Smooth muscle cell (in vitro differentiated cells): ENCODE measurements around the gene CAMSAP3. TPM values are rescaled to one million over a fixed set of nuclear protein-coding genes. Genes with fewer than 3 reads are reported as not detected.

Experiments used
- DNase-seq: peaks from one replicate; lab custom pipeline; 2025; ENCODE audit not compliant: unreplicated experiment; lab: John Stamatoyannopoulos, UW
- H2AFZ ChIP-seq: fragments of 200-600 bp; sonication (generic); 2 replicates; pipeline ENCODE4 v1.6.0; 2016; ENCODE audit warnings: antibody characterized with exemption, low read depth, mild to moderate bottlenecking
- H3F3A ChIP-seq: fragments of 200-600 bp; sonication (generic); 2 replicates; pipeline ENCODE4 v1.6.0; 2017; ENCODE audit warnings: antibody characterized with exemption, low read depth
- H3K27ac ChIP-seq: fragments of 200-600 bp; sonication (generic); 2 replicates; pipeline ENCODE4 v1.5.1; 2016; ENCODE audit warnings: low read depth, mild to moderate bottlenecking
- H3K27me3 ChIP-seq: fragments of 200-600 bp; sonication (generic); 2 replicates; pipeline ENCODE4 v1.6.1; 2016; ENCODE audit warnings: low read depth, mild to moderate bottlenecking
- H3K36me3 ChIP-seq: fragments of 200-600 bp; sonication (generic); 2 replicates; pipeline ENCODE4 v1.5.1; 2016; ENCODE audit warnings: low read depth
- H3K4me1 ChIP-seq: fragments of 200-600 bp; sonication (generic); 2 replicates; pipeline ENCODE4 v1.5.1; 2016; ENCODE audit warnings: low read depth
- H3K4me2 ChIP-seq: fragments of 200-600 bp; sonication (generic); 2 replicates; pipeline ENCODE4 v1.6.0; 2016; ENCODE audit warnings: mild to moderate bottlenecking
- H3K4me3 ChIP-seq: fragments of 200-600 bp; sonication (generic); 2 replicates; pipeline ENCODE4 v1.5.1; 2016; ENCODE audit warnings: mild to moderate bottlenecking
- H3K79me2 ChIP-seq: fragments of 200-600 bp; sonication (generic); 2 replicates; pipeline ENCODE4 v1.6.0; 2016; ENCODE audit warnings: low read depth, mild to moderate bottlenecking
- H3K9ac ChIP-seq: fragments of 200-600 bp; sonication (generic); 2 replicates; pipeline ENCODE4 v1.6.0; 2016; ENCODE audit warnings: low read depth
- H3K9me3 ChIP-seq: fragments of 200-600 bp; sonication (generic); replicated peaks from 2 replicates; pipeline ENCODE4 v1.5.1; 2016; ENCODE audit warnings: low read depth
- H4K20me1 ChIP-seq: fragments of 200-600 bp; sonication (generic); 2 replicates; pipeline ENCODE4 v1.6.0; 2016; ENCODE audit warnings: low read depth
- WGBS: methylation state at CpG from one replicate; pipeline ENCODE4 v1.1.7; 2016; ENCODE audit warnings: low lambda C conversion rate; 5-methylcytosine and 5-hydroxymethylcytosine counted together
- polyA plus RNA-seq: library from polyadenylated mRNA; unstranded; fragments of >200 nt; fragmentation: Nextera tagmentation; extraction: Ambion mirVana; gene quantifications from 2 replicates; pipeline ENCODE4 v1.2.1, GENCODE V29; 2016
- total RNA-seq: library from RNA; depleted of rRNA; stranded (reverse); fragments of >200 nt; gene quantifications from 2 replicates; pipeline ENCODE4 v1.2.3, GENCODE V29; 2014
- TF ChIP-seq, protein P1 (sequence below): fragments of 200-600 bp; sonication (generic); IDR thresholded peaks from 2 replicates; pipeline ENCODE4 v1.5.1; 2017; ENCODE audit warnings: borderline replicate concordance, mild to moderate bottlenecking, antibody characterized with exemption; ENCODE audit not compliant: insufficient read depth, poor library complexity, severe bottlenecking

CAMSAP3 gene
- total and polyA plus RNA-seq, 2 experiments from 2014 or later = 1.4 to 1.8 TPM

DNA sequence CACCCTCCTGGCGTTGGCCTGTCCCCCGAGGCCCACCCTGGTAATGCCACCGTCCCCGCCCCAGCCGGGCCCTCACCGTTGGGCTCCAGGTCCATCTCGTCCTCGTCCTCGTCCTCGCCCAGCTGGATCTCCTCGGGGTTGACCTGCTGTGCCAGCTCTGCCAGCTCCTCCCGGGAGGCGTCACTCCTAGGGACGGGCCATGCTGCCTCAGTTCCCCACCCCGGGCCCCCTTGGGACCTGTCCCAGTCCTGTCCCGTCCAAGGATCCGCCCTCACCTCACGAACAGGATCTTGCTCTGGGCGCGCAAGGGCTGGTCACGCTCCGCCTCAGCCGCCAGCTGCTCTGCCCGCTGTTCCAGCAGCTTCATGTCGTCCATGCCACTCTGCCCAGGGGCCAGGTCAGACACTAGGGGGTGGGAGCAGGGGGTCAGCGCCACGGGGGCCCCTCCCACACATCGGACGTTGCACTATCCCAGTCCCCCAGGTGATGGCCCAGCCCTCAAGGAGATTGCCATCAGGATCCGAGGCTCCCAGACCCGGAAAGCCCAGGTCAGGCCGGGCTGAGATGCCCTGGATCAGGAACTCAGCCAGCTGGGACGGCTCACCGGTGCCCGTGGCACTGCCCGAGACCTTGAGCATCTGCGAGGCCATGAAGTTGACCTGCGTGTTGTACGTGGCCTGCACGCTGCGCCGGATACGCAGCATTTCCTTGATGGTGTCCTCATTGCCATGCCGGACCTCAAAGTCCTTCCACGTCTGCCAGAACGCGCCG, 24.2 kb downstream of the CAMSAP3 start:
- Histone ChIP-seq H2AFZ (no peak overlapping the region), H3K9ac (no peak overlapping the region)
- 99% methylated on average over 35 of the region's 48 CpGs for WGBS

DNA sequence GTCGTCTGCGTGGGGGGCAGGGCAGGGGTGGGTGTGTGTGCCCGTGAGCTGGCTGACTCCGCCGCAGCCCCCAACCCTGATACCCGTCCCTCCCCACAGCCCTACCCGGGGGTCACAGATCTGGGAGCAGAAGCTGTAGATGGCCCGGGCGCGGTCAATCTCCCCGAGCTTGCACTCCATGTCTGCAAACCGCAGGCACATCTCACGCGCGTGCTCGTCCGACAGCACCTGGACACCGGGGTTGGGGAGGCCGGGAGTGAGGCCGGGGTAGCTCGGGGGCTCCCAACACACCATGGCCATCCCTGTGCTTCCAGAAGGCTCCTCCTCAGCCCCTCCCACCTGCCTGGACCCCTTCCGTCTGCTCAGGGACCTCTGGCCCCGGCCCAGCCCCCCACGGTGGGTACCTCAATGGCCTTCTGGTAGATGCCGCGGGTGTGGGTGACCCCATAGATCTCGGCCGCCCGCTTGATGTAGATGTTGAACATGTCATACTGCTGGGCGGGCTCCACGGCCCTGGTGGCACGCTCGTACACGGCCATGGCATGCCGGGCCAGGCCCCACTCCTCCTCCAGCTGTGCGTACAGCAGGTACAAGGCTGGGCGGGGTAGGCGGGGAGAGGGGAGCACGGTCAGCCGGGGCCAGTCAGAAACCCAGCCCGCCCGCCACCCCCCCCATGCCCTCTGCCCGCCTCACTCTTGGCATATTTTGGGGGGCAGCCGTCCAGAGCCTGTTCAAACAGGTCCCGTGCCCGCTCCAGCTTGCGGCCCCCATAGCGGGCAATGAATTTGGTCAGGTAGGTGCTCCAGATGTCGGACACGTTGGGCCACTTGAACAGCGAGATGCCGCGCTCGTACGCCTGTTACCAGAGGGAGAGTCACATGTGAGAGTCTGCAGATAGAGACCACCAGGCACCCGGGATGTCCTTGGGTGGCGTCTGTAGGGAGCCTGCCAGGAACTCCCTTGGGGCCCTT, 25.1 kb downstream of the CAMSAP3 start:
- no peak overlapping the region for H3K9ac ChIP-seq

More for the DNA sequence above, 24.2 kb downstream of the CAMSAP3 start:
- TF ChIP-seq, protein P1, sequence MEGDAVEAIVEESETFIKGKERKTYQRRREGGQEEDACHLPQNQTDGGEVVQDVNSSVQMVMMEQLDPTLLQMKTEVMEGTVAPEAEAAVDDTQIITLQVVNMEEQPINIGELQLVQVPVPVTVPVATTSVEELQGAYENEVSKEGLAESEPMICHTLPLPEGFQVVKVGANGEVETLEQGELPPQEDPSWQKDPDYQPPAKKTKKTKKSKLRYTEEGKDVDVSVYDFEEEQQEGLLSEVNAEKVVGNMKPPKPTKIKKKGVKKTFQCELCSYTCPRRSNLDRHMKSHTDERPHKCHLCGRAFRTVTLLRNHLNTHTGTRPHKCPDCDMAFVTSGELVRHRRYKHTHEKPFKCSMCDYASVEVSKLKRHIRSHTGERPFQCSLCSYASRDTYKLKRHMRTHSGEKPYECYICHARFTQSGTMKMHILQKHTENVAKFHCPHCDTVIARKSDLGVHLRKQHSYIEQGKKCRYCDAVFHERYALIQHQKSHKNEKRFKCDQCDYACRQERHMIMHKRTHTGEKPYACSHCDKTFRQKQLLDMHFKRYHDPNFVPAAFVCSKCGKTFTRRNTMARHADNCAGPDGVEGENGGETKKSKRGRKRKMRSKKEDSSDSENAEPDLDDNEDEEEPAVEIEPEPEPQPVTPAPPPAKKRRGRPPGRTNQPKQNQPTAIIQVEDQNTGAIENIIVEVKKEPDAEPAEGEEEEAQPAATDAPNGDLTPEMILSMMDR = no peak
- no peaks in the 10 kb centered on the region for H3K36me3 ChIP-seq
- no peak overlapping the region for H3K4me2 ChIP-seq
- H3K27me3 ChIP-seq = no peaks in the 10 kb centered on the region
- H3K27ac ChIP-seq = no peak overlapping the region
- H3F3A ChIP-seq = no peaks in the 10 kb centered on the region
- H3K4me3 ChIP-seq = no peak overlapping the region
- H3K9me3 ChIP-seq = no peaks in the 10 kb centered on the region
- H3K79me2 ChIP-seq = no peaks in the 10 kb centered on the region
- no peaks in the 10 kb centered on the region for H4K20me1 ChIP-seq
- no peak for DNase-seq
- no peaks in the 10 kb centered on the region for H3K4me1 ChIP-seq

DNA sequence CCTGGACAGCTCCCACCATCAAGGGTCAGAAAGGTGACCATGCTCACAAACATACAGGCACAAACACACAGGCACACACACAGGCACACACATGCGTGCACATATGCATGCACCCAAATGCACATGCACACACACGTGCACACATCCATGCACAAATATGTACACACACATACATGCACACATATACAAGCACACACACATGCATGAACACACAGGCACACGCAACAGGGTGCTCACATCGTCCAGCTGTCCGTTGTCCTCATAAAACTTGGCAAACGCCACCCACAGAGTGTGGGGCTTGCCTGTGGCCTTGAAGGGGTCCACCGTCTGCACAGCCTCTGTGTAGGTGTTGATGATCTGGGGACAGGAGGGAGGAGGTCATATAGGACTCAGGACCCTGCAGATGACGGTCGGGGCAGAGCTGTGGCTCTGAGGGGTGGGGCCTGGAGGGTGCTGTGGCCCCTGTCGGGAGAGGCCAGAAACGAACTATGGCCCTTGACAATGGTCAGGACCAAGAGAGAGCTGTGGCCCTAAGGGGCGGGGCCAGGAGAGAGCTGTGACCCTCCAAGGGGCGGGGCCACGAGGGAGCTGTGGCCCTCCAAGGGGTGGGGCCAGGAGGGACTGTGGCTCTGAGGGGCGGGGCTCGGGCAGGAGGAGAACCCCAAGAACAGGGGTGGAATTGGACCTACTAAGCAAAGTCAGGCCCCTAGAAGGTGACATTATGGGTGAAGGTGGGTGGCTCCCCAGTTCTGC, 27.4 kb downstream of the CAMSAP3 start:
- no peak overlapping the region for H3K9ac ChIP-seq
- no peaks in the 10 kb centered on the region for H3F3A ChIP-seq
- no peak overlapping the region for H3K4me2 ChIP-seq
- H3K79me2 ChIP-seq = peaks cover 19% of the 10 kb centered on the region
- H3K9me3 ChIP-seq = no peaks in the 10 kb centered on the region
- no peak overlapping the region for H2AFZ ChIP-seq
- WGBS = 98% methylated on average over 12 of the region's 16 CpGs
- no peak overlapping the region for H3K4me3 ChIP-seq
- H3K4me1 ChIP-seq = no peaks in the 10 kb centered on the region
- no peaks in the 10 kb centered on the region for H3K36me3 ChIP-seq
- no peaks in the 10 kb centered on the region for H4K20me1 ChIP-seq
- H3K27ac ChIP-seq = no peak overlapping the region
- TF ChIP-seq, protein P1 = no peak
- no peaks in the 10 kb centered on the region for H3K27me3 ChIP-seq
- no peak for DNase-seq

More for the DNA sequence above, 25.1 kb downstream of the CAMSAP3 start:
- WGBS = 98% methylated on average over 41 of the region's 57 CpGs
- Histone ChIP-seq H3K4me1 (no peaks in the 10 kb centered on the region), H3K27me3 (no peaks in the 10 kb centered on the region), H3K9me3 (no peaks in the 10 kb centered on the region), H3F3A (no peaks in the 10 kb centered on the region), H3K4me2 (no peak overlapping the region), H3K36me3 (no peaks in the 10 kb centered on the region), H4K20me1 (no peaks in the 10 kb centered on the region), H3K79me2 (no peaks in the 10 kb centered on the region), H2AFZ (no peak overlapping the region), H3K4me3 (no peak overlapping the region), H3K27ac (no peak overlapping the region)
- DNase-seq = no peak
- TF ChIP-seq, protein P1 = no peak
